GM06990 (cell line): ENCODE data around the gene GRM4.

ENCODE experiments used
- DNase-seq: peaks from one replicate; pipeline ENCODE4 v3.0.0-alpha.2; 2011; ENCODE audit not compliant: insufficient read length; ENCODE audit errors: extremely low read depth
- H3K27me3 ChIP-seq: replicated peaks from 2 replicates; pipeline ENCODE4 v1.6.0; 2011; ENCODE audit warnings: low read length; ENCODE audit not compliant: control insufficient read depth, insufficient read depth
- H3K36me3 ChIP-seq: 2 replicates; pipeline ENCODE4 v1.5.1; 2011; ENCODE audit warnings: low read length; ENCODE audit not compliant: control insufficient read depth, insufficient read depth
- H3K4me3 ChIP-seq: replicated peaks from 2 replicates; pipeline ENCODE4 v1.5.1; 2011; ENCODE audit warnings: low read depth, mild to moderate bottlenecking, control low read depth, low read length
- TF ChIP-seq, protein P1 (sequence below): IDR thresholded peaks from 2 replicates; pipeline ENCODE4 v1.5.1; 2011; ENCODE audit warnings: low read length, control low read depth, mild to moderate bottlenecking, inconsistent platforms; ENCODE audit not compliant: insufficient read depth, poor library complexity, severe bottlenecking

Gene GRM4

DNA sequence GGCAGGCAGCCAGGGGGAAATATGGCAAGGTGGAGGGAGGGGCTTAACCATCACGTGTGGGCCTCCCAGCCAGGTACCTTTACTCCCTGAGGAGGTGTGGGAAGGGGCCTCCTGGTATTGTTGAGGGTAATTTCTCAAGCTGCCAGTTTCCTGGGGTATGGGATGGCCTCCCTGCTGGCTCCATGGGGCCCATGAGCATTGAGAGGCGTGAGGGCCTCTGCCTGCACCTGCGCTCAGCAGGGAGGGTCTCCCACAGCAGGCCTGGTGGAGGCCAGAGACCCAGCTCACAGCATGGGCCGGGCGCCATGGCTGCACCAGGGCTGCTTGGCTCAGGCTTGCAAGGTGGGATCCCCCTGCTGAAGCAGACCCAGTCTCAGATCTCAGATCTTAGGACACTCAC lies 113.0 kb downstream of the GRM4 start:
- TF ChIP-seq, protein P1, sequence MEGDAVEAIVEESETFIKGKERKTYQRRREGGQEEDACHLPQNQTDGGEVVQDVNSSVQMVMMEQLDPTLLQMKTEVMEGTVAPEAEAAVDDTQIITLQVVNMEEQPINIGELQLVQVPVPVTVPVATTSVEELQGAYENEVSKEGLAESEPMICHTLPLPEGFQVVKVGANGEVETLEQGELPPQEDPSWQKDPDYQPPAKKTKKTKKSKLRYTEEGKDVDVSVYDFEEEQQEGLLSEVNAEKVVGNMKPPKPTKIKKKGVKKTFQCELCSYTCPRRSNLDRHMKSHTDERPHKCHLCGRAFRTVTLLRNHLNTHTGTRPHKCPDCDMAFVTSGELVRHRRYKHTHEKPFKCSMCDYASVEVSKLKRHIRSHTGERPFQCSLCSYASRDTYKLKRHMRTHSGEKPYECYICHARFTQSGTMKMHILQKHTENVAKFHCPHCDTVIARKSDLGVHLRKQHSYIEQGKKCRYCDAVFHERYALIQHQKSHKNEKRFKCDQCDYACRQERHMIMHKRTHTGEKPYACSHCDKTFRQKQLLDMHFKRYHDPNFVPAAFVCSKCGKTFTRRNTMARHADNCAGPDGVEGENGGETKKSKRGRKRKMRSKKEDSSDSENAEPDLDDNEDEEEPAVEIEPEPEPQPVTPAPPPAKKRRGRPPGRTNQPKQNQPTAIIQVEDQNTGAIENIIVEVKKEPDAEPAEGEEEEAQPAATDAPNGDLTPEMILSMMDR: no peak
- DNase-seq: no peak

DNA sequence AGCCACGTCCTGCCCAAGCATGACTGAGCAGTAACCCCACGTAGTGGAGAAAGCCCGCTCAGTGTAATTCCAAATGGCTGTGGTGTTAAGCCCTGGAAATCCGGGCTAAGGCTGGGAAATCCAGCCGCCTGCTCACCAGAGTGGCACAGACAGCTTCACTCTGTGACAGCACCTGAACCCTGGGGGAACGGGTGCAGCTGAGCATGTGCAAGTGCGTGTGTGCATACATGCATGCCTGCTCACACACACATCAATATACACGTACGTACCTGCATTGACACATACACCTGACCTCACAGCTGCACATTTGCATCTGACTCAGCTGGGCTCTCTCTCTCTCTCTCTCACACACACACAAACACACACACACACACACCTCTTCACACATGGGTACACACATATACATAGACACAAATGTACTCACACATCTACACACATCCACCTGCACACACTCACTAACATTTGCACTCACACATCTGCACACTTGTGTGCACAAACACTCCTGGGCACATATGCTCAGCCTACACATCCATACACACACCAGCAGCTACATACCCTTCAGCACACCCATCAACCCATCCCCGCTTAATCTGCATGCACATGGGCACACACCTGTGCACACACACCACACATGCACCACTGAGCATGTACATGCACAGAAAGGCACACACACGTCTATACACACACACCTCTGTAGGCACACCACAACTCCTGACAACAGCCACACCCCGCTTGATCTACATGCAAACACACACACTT lies 114.1 kb downstream of the GRM4 start:
- H3K36me3 ChIP-seq: no peaks in the 10 kb centered on the region
- TF ChIP-seq, protein P1: no peak
- H3K4me3 ChIP-seq: no peak overlapping the region
- H3K27me3 ChIP-seq: no peaks in the 10 kb centered on the region; the same call in 1 of the 2 replicates
- no peak for DNase-seq

More for the DNA sequence above, 113.0 kb downstream of the GRM4 start:
- no peak overlapping the region for H3K4me3 ChIP-seq
- no peaks in the 10 kb centered on the region for H3K36me3 ChIP-seq
- H3K27me3 ChIP-seq: no peaks in the 10 kb centered on the region; the same call in 1 of the 2 replicates

DNA sequence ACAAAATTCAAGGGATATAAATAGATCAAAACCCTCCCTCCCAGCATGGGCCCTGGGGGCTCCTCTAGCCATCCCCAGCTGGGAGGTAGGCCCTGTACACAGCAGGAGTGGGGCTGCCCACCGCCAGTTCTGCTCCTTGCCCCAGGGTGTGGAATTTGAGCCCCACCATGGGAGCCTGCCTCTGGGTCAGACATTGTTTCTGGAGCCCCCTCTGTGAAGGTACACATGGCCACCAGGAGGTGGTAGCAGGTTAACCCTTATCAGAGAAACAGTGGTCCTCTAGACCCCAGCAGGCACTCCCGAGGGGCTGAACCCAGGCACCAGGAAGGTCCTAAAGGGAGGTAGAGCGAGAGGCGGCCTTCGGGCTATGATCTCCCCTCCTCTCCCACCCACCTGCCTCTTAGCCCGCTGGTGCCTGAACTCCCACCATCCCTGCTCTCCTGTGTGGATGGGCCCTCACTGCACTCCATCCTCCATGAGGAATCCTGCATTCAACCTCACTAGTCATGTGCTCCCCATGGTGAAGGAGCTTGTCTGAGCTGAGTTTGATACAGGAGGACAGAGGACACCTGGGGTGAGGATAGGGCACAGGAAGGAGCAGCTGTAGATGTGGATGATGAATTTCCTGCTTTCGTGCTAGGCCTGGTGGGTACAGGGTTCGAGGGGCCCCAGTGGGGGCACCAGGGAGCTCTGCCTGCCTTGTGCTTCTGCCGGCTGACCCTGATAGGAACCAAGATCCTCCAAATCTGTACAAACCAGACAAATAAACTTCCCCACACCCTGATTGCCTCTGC lies 114.9 kb downstream of the GRM4 start:
- TF ChIP-seq, protein P1: no peak
- Histone ChIP-seq H3K4me3 (no peak overlapping the region), H3K36me3 (no peaks in the 10 kb centered on the region), H3K27me3 (no peaks in the 10 kb centered on the region; the same call in 1 of the 2 replicates)
- no peak for DNase-seq

DNA sequence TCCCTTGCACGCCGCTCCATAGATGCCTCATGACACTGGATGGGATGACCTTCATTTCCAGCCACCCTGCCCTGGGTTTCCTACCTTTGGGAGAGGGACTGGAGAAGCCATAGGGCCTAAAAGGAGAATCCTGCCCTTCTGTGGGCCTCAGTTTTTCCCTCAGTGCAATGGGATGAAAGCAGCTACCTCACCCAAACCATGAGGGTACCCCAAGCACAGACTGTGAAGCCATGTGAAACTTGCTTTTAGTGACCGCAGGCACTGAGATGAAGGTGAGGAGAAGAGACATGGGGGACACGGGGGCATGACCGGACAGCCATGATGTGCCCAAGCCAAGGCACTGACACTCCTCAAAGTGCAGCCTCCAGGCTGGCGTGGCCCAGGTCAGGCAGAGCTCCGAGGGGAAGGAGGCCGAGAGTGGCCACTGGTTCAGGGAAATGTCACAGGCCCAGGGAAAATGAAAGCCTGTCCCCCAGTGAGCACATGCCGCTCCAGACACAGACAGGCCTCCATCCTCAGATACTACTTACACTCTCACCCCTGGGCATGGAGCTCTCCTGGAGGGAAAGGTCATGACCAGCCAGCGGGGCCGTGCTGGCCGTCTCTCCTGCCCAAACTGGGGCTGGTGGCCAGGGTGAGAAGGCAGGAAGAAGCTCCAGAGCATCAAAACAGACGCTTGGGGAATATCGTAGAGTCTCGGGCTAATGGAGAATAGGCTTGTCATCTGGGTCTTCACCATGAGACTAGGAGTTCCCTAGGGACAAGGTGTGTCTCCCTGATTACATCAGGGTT lies 116.2 kb downstream of the GRM4 start:
- H3K27me3 ChIP-seq: no peaks in the 10 kb centered on the region; the same call in 1 of the 2 replicates
- DNase-seq: no peak
- TF ChIP-seq, protein P1: no peak
- no peak overlapping the region for H3K4me3 ChIP-seq
- H3K36me3 ChIP-seq: no peaks in the 10 kb centered on the region

DNA sequence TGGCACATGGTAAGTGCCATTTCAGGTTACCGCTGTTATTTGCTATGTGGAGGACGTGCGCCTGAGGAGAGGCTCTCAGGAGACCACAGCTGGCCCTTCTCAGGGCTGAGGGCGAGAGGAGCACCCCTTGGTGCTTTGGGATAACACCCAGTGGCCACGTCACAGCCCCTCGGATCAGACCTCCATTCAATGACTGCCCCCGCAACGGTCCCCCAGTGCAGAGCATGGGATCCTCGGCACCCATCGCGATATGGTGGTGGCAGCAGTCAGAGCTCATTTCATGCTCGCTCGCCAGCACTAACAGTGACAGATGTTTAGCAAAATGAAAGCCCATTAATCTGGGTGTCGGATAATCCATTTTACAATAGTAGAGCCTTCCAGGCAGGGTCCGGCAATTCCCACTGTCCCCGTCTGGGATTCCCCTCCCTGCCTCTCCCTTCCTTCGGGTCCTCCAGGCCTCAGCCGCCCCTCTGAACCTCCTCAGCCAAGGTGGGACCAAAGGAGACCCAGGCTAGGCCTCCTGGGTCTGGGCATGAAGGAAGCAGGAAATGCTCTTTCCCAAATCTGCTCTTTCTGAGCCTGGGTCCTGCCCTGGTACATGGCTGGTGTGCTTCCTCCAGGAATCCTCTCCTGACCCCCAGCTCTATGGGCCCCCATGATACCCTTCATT lies 117.1 kb downstream of the GRM4 start:
- no peak overlapping the region for H3K4me3 ChIP-seq
- TF ChIP-seq, protein P1: no peak
- H3K27me3 ChIP-seq: peaks cover 1% of the 10 kb centered on the region

More for the DNA sequence above, 117.1 kb downstream of the GRM4 start:
- no peaks in the 10 kb centered on the region for H3K36me3 ChIP-seq
- DNase-seq: no peak
